Measurements from ENCODE around the gene NMT1.
"Not testable (repeated sequence)": the region's sequence is repeated elsewhere in the genome, so short reads cannot be mapped to it uniquely, and the experiment has no call there.

The NMT1 gene

GRCh38 chr17:45120558-45120957, 59.4 kb downstream of the NMT1 start:
- H3K27ac ChIP-seq: no peak overlapping the region
- no peak for TF ChIP-seq EZH2 (IDR thresholded peaks at IDR 0.05)
- TF ChIP-seq POLR2AphosphoS5 (IDR thresholded peaks at IDR 0.05; ENCODE audit: borderline replicate concordance, low read depth, low read length): no peak
- no peak for TF ChIP-seq FOXP2 (optimal IDR thresholded peaks at IDR 0.05; ENCODE audit: control extremely low read depth, extremely low read length, insufficient read depth)
- no peaks in the 10 kb centered on the region for H3K36me3 ChIP-seq (ENCODE audit: insufficient read depth, low read length)
- no peak overlapping the region for H3K9ac ChIP-seq (ENCODE audit: insufficient read length)
- no peak overlapping the region for H3K4me3 ChIP-seq
- H3K9me3 ChIP-seq (ENCODE audit: low read depth, low read length): no peaks in the 10 kb centered on the region
- no peak for DNase-seq (ENCODE audit: low read depth, low spot score)

- no peak for TF ChIP-seq POLR2AphosphoS5 (IDR thresholded peaks at IDR 0.05; ENCODE audit: borderline replicate concordance, low read depth, low read length)
- no peak for TF ChIP-seq FOXP2 (optimal IDR thresholded peaks at IDR 0.05; ENCODE audit: control extremely low read depth, extremely low read length, insufficient read depth)
- no peak for TF ChIP-seq EZH2 (IDR thresholded peaks at IDR 0.05)
- Histone ChIP-seq H3K4me3 (no peak overlapping the region), H3K9ac (ENCODE audit: insufficient read length) (no peak overlapping the region), H3K27ac (no peak overlapping the region), H3K36me3 (ENCODE audit: insufficient read depth, low read length) (no peaks in the 10 kb centered on the region), H3K9me3 (ENCODE audit: low read depth, low read length) (no peaks in the 10 kb centered on the region)
- DNase-seq (ENCODE audit: low read depth, low spot score): no peak
Observed at GRCh38 chr17:45121055-45121454, 59.9 kb downstream of the NMT1 start.

GRCh38 chr17:45123076-45123770, 62.1 kb downstream of the NMT1 start:
- DNase-seq (ENCODE audit: low read depth, low spot score): no peak
- Histone ChIP-seq H3K9me3 (ENCODE audit: low read depth, low read length) (no peaks in the 10 kb centered on the region), H3K9ac (ENCODE audit: insufficient read length) (no peak overlapping the region), H3K27ac (no peak overlapping the region), H3K4me3 (no peak overlapping the region), H3K36me3 (ENCODE audit: insufficient read depth, low read length) (no peaks in the 10 kb centered on the region)
- TF ChIP-seq FOXP2 (optimal IDR thresholded peaks at IDR 0.05; ENCODE audit: control extremely low read depth, extremely low read length, insufficient read depth) (no peak), EZH2 (IDR thresholded peaks at IDR 0.05) (no peak), POLR2AphosphoS5 (IDR thresholded peaks at IDR 0.05; ENCODE audit: borderline replicate concordance, low read depth, low read length) (no peak)

GRCh38 chr17:45123930-45124796, 63.0 kb downstream of the NMT1 start:
- H3K36me3 ChIP-seq (ENCODE audit: insufficient read depth, low read length): no peaks in the 10 kb centered on the region
- TF ChIP-seq EZH2 (IDR thresholded peaks at IDR 0.05) (no peak), POLR2AphosphoS5 (IDR thresholded peaks at IDR 0.05; ENCODE audit: borderline replicate concordance, low read depth, low read length) (no peak)
- no peak overlapping the region for H3K27ac ChIP-seq
- DNase-seq (ENCODE audit: low read depth, low spot score): no peak
- no peaks in the 10 kb centered on the region for H3K9me3 ChIP-seq (ENCODE audit: low read depth, low read length)
- H3K4me3 ChIP-seq: no peak overlapping the region
- no peak overlapping the region for H3K9ac ChIP-seq (ENCODE audit: insufficient read length)

DNA sequence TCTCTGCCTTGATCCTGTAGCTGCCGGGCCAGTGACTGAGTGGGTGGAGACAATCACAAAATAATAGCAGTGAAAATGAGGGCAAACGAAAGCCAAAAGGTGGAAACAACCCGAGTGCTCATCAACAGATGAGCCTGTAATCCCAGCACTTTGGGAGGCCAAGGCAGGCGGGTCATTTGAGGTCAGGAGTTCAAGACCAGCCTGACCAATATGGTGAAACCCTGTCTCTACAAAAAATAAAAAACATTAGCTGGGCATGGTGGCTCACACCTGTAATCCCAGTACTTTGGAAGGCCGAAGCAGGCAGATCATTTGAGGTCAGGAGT, 63.6 kb downstream of the NMT1 start:
- not testable (repeated sequence) for H3K9ac ChIP-seq (ENCODE audit: insufficient read length); H3K36me3 ChIP-seq (ENCODE audit: insufficient read depth, low read length); H3K27ac ChIP-seq; H3K9me3 ChIP-seq (ENCODE audit: low read depth, low read length); DNase-seq (ENCODE audit: low read depth, low spot score); H3K4me3 ChIP-seq

DNA sequence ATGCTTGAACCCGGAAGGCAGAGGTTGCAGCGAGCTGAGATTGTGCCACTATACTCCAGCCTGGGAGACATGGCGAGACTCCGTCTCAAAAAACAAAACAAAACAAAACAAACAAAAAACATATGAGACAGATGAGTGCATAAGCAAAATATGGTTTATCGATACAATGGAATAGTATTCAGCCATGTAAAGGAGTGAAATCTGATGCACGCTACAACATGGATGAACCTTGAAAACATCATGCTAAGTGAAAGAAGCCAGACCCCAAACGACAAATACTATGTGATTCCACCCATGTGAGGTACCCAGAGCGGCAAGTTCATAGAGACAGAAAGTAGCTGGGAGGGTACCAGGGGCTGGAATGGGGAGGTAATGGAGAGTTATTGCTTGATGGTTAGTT, 64.4 kb downstream of the NMT1 start:
- Histone ChIP-seq H3K9me3 (ENCODE audit: low read depth, low read length) (no peaks in the 10 kb centered on the region), H3K9ac (ENCODE audit: insufficient read length) (no peak overlapping the region), H3K36me3 (ENCODE audit: insufficient read depth, low read length) (no peaks in the 10 kb centered on the region), H3K4me3 (no peak overlapping the region), H3K27ac (no peak overlapping the region)
- DNase-seq (ENCODE audit: low read depth, low spot score): no peak
- TF ChIP-seq FOXP2 (optimal IDR thresholded peaks at IDR 0.05; ENCODE audit: control extremely low read depth, extremely low read length, insufficient read depth) (no peak), EZH2 (IDR thresholded peaks at IDR 0.05) (no peak)

- Histone ChIP-seq H3K9ac (ENCODE audit: insufficient read length) (no peak overlapping the region), H3K27ac (no peak overlapping the region), H3K9me3 (ENCODE audit: low read depth, low read length) (no peaks in the 10 kb centered on the region)
Observed at GRCh38 chr17:45127207-45127547, 66.1 kb downstream of the NMT1 start.

DNA sequence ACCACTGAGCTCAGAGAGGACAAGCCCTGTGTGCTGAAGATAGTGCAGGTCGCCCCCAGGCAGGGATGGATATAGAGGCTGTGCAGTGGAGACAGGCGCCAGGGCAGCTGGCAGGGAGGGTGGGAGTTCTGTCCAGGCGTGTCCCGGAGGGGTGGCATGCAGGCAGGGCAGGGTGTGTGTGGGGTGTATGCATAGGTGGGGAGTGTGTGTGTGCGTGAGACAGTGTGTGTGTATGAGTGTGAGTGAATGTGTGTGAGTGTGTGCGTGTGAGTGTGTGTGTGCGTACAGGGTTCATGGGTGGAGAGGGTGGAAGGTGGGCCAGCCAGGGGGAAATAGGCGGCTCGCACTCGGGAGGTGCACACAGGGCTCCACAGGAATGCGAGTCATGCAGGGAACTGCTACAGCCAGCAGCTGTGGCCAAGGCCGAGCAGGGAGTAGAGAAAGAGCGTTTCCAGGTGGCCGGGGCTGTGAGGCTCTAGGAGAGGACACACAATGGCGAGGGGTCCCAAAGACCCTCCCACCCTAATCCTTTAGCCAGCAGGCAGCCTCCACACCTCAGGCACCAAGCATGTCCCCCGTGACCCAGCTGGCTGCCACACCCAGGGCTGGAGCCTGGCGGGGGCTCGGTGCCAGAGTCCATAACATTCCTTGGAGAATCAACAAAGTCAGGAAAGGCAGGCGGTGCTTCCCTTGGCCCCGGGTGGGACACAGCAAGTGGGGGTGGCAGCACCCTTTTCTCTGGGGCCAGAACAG, 66.6 kb downstream of the NMT1 start:
- Histone ChIP-seq H3K36me3 (ENCODE audit: insufficient read depth, low read length) (no peaks in the 10 kb centered on the region), H3K27ac (no peak overlapping the region), H3K4me3 (no peak overlapping the region), H3K9ac (ENCODE audit: insufficient read length) (no peak overlapping the region), H3K9me3 (ENCODE audit: low read depth, low read length) (no peaks in the 10 kb centered on the region)
- TF ChIP-seq POLR2AphosphoS5 (IDR thresholded peaks at IDR 0.05; ENCODE audit: borderline replicate concordance, low read depth, low read length) (no peak), EZH2 (IDR thresholded peaks at IDR 0.05) (no peak), FOXP2 (optimal IDR thresholded peaks at IDR 0.05; ENCODE audit: control extremely low read depth, extremely low read length, insufficient read depth) (no peak)
- DNase-seq (ENCODE audit: low read depth, low spot score): no peak

More at GRCh38 chr17:45127207-45127547, 66.1 kb downstream of the NMT1 start:
- H3K4me3 ChIP-seq: no peak overlapping the region
- no peak for DNase-seq (ENCODE audit: low read depth, low spot score)
- no peaks in the 10 kb centered on the region for H3K36me3 ChIP-seq (ENCODE audit: insufficient read depth, low read length)
- TF ChIP-seq POLR2AphosphoS5 (IDR thresholded peaks at IDR 0.05; ENCODE audit: borderline replicate concordance, low read depth, low read length) (no peak), EZH2 (IDR thresholded peaks at IDR 0.05) (no peak), FOXP2 (optimal IDR thresholded peaks at IDR 0.05; ENCODE audit: control extremely low read depth, extremely low read length, insufficient read depth) (no peak)
